SH-SY5Y (cell line): ENCODE results near the gene TBCEL.

Source experiments
- GATA2 ChIP-seq: IDR thresholded peaks from 2 replicates; pipeline ENCODE4 v1.6.1; 2011; ENCODE audit warnings: mild to moderate bottlenecking, low read depth, low read length
- GATA3 ChIP-seq: IDR thresholded peaks from 2 replicates; pipeline ENCODE4 v1.6.1; 2011; ENCODE audit warnings: low read depth, mild to moderate bottlenecking, low read length, moderate library complexity

TBCEL gene

GRCh38 chr11:121039971-121040613, 16.2 kb downstream of the TBCEL start:
- TF ChIP-seq GATA2: no peak
- no peak for TF ChIP-seq GATA3

- no peak for TF ChIP-seq GATA2
Observed at GRCh38 chr11:121040614-121041002, 16.7 kb downstream of the TBCEL start.

GRCh38 chr11:121041072-121041471, 17.2 kb downstream of the TBCEL start:
- TF ChIP-seq GATA2: no peak
- no peak for TF ChIP-seq GATA3

- TF ChIP-seq GATA2: no peak
- no peak for TF ChIP-seq GATA3
Observed at GRCh38 chr11:121042296-121042695, 18.4 kb downstream of the TBCEL start.

GRCh38 chr11:121047926-121048325, 24.0 kb downstream of the TBCEL start:
- TF ChIP-seq GATA2 (no peak), GATA3 (no peak)

GRCh38 chr11:121048464-121049233, 24.7 kb downstream of the TBCEL start:
- no peak for TF ChIP-seq GATA3
- no peak for TF ChIP-seq GATA2

- no peak for TF ChIP-seq GATA2
- TF ChIP-seq GATA3: no peak
Observed at GRCh38 chr11:121053244-121053643, 29.3 kb downstream of the TBCEL start.

- TF ChIP-seq GATA2: no peak
- TF ChIP-seq GATA3: no peak
Observed at GRCh38 chr11:121054266-121054665, 30.4 kb downstream of the TBCEL start.

GRCh38 chr11:121055076-121055475, 31.2 kb downstream of the TBCEL start:
- TF ChIP-seq GATA2 (no peak), GATA3 (no peak)

- TF ChIP-seq GATA2 (no peak), GATA3 (no peak)
Observed at GRCh38 chr11:121057922-121058321, 34.0 kb downstream of the TBCEL start.

- TF ChIP-seq GATA2 (no peak), GATA3 (no peak)
Observed at GRCh38 chr11:121058941-121059340, 35.0 kb downstream of the TBCEL start.

- TF ChIP-seq GATA3 (no peak), GATA2 (no peak)
Observed at GRCh38 chr11:121059605-121060004, 35.7 kb downstream of the TBCEL start.

- no peak for TF ChIP-seq GATA3
- TF ChIP-seq GATA2: no peak
Observed at GRCh38 chr11:121063728-121064127, 39.8 kb downstream of the TBCEL start.

- TF ChIP-seq GATA3: no peak
- no peak for TF ChIP-seq GATA2
Observed at GRCh38 chr11:121066623-121067022, 42.7 kb downstream of the TBCEL start.

GRCh38 chr11:121067026-121067425, 43.1 kb downstream of the TBCEL start:
- TF ChIP-seq GATA2: no peak
- TF ChIP-seq GATA3: no peak

- TF ChIP-seq GATA3 (no peak), GATA2 (no peak)
Observed at GRCh38 chr11:121067453-121067852, 43.6 kb downstream of the TBCEL start.
